OCI-LY1 (cell line): ENCODE measurements around the gene CACNA1D.

Experiments used
- EZH2 ChIP-seq: fragments of 200-600 bp; sonication (generic), shearing (Covaris generic); IDR thresholded peaks from 2 replicates; pipeline ENCODE4 v1.8.0; 2017; ENCODE audit warnings: borderline replicate concordance, mixed run types, mild to moderate bottlenecking, antibody characterized with exemption, low read length, moderate library complexity, mixed read lengths
- TF ChIP-seq, protein P1 (sequence below): fragments of 200-600 bp; sonication (generic), shearing (Covaris generic); IDR thresholded peaks from 2 replicates; pipeline ENCODE4 v1.5.1; 2017; ENCODE audit warnings: mild to moderate bottlenecking, antibody characterized with exemption, low read length, moderate library complexity, mixed read lengths

DNA sequence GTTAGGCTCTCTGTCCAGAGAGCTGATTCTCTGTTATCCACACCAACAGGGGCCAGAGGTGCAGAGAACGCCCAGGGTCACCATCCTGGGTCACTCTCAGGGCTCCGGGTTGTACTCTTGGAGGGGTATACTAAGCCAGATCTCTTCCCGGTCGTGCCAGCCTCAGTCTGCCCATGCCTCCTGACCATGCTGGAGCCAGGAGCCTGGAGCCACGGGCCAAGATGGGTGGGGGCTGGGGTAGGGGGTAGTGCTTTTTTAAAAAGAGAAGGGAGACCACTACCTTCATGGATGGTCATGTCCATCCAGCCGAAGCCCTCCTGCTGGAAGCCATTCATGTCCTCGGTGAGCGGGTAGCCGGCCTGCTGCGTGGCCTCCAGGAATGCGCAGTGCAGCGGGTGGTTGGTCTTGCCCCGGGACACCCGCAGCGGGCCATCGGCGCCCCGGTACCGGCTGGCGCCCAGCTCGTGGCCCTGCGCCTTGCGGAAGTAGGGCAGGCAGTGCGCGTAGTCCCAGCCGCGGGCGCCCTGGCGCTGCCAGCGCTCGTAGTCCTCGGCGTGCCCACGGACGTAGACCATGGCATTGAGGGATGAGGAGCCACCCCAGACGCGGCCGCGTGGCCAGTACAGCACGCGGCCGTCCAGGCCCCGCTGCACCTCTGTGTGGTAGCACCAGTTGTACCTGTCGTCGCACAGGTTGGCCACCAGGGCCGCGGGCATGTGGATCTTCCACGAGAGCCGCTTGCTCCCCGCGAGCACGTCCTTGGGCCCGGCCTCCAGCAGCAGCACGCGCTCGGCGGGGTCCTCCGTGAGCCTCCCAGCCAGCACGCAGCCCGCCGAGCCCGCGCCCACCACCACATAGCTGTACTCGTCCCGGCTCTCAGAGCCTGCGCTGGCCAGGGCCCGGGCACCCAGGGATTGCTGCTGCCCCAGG lies 328.9 kb downstream of the CACNA1D start:
- TF ChIP-seq, protein P1, sequence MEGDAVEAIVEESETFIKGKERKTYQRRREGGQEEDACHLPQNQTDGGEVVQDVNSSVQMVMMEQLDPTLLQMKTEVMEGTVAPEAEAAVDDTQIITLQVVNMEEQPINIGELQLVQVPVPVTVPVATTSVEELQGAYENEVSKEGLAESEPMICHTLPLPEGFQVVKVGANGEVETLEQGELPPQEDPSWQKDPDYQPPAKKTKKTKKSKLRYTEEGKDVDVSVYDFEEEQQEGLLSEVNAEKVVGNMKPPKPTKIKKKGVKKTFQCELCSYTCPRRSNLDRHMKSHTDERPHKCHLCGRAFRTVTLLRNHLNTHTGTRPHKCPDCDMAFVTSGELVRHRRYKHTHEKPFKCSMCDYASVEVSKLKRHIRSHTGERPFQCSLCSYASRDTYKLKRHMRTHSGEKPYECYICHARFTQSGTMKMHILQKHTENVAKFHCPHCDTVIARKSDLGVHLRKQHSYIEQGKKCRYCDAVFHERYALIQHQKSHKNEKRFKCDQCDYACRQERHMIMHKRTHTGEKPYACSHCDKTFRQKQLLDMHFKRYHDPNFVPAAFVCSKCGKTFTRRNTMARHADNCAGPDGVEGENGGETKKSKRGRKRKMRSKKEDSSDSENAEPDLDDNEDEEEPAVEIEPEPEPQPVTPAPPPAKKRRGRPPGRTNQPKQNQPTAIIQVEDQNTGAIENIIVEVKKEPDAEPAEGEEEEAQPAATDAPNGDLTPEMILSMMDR = no peak
- TF ChIP-seq EZH2 = no peak
